Thyroid gland (tissue), 4 donors: ENCODE measurements around the gene NKX2-1. TPM values are rescaled to one million over a fixed set of nuclear protein-coding genes. Genes with fewer than 3 reads are reported as not detected.

Source experiments
- DNase-seq, 2 donors: peaks; one replicate each; pipeline ENCODE4 v3.0.0-alpha.2; 2019
- H3K27ac ChIP-seq, 3 donors: fragments of 200-600 bp; sonication (generic); 1 replicate in 2 of 3; 2 replicates in 1 of 3; pipeline ENCODE4 v1.5.1; 2016 to 2019; ENCODE audit warnings: mild to moderate bottlenecking in 1 of 3, moderate library complexity in 1 of 3
- H3K27me3 ChIP-seq: fragments of 200-600 bp; sonication (generic); one replicate; pipeline ENCODE4 v1.5.1; 2019
- H3K36me3 ChIP-seq, 2 donors: fragments of 200-600 bp; sonication (generic); one replicate each; pipeline ENCODE4 v1.5.1; 2016 to 2019
- H3K4me1 ChIP-seq, 2 donors: fragments of 200-600 bp; sonication (generic); one replicate each; pipeline ENCODE4 v1.5.1; 2017 to 2019
- H3K4me3 ChIP-seq, 3 donors: fragments of 200-600 bp; sonication (generic); replicated peaks in 1 of 3; 1 replicate in 2 of 3; 2 replicates in 1 of 3; pipeline ENCODE4 v1.5.1; 2016; ENCODE audit warnings: mild to moderate bottlenecking in 1 of 3
- H3K9me3 ChIP-seq: fragments of 200-600 bp; sonication (generic); one replicate; pipeline ENCODE4 v1.5.1; 2017
- CTCF ChIP-seq, 6 experiments: fragments of 200-600 bp in 3 of 6; fragments of 450-650 bp in 3 of 6; sonication (generic) in 3 of 6; IDR thresholded peaks; one replicate each; pipeline ENCODE4 v1.5.1; 2016 to 2019; ENCODE audit warnings: antibody characterized with exemption in 6 of 6, mild to moderate bottlenecking in 2 of 6, inconsistent platforms in 1 of 6, moderate library complexity in 1 of 6
- POLR2A ChIP-seq, 2 donors: fragments of 450-650 bp; IDR thresholded peaks; one replicate each; pipeline ENCODE4 v1.6.1; 2017; ENCODE audit warnings: antibody characterized with exemption in 2 of 2, mild to moderate bottlenecking in 2 of 2, moderate library complexity in 1 of 2
- WGBS, 2 donors: methylation state at CpG; one replicate each; pipeline ENCODE4 v1.1.5; 2017; 5-methylcytosine and 5-hydroxymethylcytosine counted together
- intact Hi-C: fragments of 100-400 bp; cut with DNase I; formaldehyde crosslinking; loops from one replicate; pipeline ENCODE4 v1.15.1; 2023
- total RNA-seq, 4 donors: library from RNA; depleted of rRNA; stranded (reverse); fragments of >200 nt; gene quantifications; one replicate each; pipeline ENCODE4 v1.2.3, GENCODE V29; 2016

NKX2-1 gene
- total RNA-seq, 4 donors from 2014 or later = 209 to 375 (median 310) TPM

GRCh38 chr14:36521598-36522345 is 1.7 kb upstream of the NKX2-1 start:
- Histone ChIP-seq H3K27me3 (no peaks in the 10 kb centered on the region), H3K4me3 (peak overlapping the region; percentile 75 to 81 (median 80)), H3K4me1 (peaks cover 25% of the 10 kb centered on the region in 2 donors), H3K27ac (peak overlapping the region; percentile 98 to 100 (median 99)), H3K9me3 (no peaks in the 10 kb centered on the region), H3K36me3 (peaks cover 21 to 24% of the 10 kb centered on the region in 2 donors)
- 3 to 4% methylated on average over 34 to 35 of the region's 35 CpGs for WGBS, 2 donors
- TF ChIP-seq CTCF (IDR thresholded peaks at IDR 0.05) (no peak), POLR2A (IDR thresholded peaks at IDR 0.05) (no peak)
- intact Hi-C loops = no loop called here
- DNase-seq = peak; percentile 59 to 62

GRCh38 chr14:36520601-36521525 is 831 bp upstream of the NKX2-1 start:
- peak; percentile 71 to 74 for DNase-seq
- H3K27me3 ChIP-seq = no peaks in the 10 kb centered on the region
- intact Hi-C loops = no loop called here
- H3K36me3 ChIP-seq = peaks cover 21 to 29% of the 10 kb centered on the region in 2 donors
- peaks cover 18 to 25% of the 10 kb centered on the region in 2 donors for H3K4me1 ChIP-seq
- H3K9me3 ChIP-seq = no peaks in the 10 kb centered on the region
- H3K4me3 ChIP-seq = peak overlapping the region; percentile 75 to 81 (median 80)
- peak overlapping the region; percentile 98 to 100 (median 99) for H3K27ac ChIP-seq
- TF ChIP-seq CTCF (IDR thresholded peaks at IDR 0.05) (peak in 3 of 6 experiments; percentile 20 to 30 (median 25)), POLR2A (IDR thresholded peaks at IDR 0.05) (peak in 1 of 2 donors; percentile 68)
- 1% methylated on average over 46 to 50 of the region's 63 CpGs for WGBS, 2 donors

GRCh38 chr14:36518586-36519430 is 1.2 kb downstream of the NKX2-1 start:
- WGBS, 2 donors = 1% methylated on average over 16 to 23 of the region's 79 CpGs
- intact Hi-C loops = loop anchor here (2.0 to 5.0 kb wide), 3 partner anchors 14 to 247 kb away; no protein-coding TSS in a partner anchor
- no peaks in the 10 kb centered on the region for H3K9me3 ChIP-seq
- H3K27ac ChIP-seq = peak overlapping the region; percentile 98 to 100 (median 99)
- no peak for TF ChIP-seq CTCF (IDR thresholded peaks at IDR 0.05)
- no peak for TF ChIP-seq POLR2A (IDR thresholded peaks at IDR 0.05)
- H3K36me3 ChIP-seq = peaks cover 21 to 29% of the 10 kb centered on the region in 2 donors
- H3K4me3 ChIP-seq = peak overlapping the region; percentile 53 to 87 (median 81)
- DNase-seq = no peak
- peaks cover 8 to 16% of the 10 kb centered on the region in 2 donors for H3K4me1 ChIP-seq
- H3K27me3 ChIP-seq = no peaks in the 10 kb centered on the region

DNA sequence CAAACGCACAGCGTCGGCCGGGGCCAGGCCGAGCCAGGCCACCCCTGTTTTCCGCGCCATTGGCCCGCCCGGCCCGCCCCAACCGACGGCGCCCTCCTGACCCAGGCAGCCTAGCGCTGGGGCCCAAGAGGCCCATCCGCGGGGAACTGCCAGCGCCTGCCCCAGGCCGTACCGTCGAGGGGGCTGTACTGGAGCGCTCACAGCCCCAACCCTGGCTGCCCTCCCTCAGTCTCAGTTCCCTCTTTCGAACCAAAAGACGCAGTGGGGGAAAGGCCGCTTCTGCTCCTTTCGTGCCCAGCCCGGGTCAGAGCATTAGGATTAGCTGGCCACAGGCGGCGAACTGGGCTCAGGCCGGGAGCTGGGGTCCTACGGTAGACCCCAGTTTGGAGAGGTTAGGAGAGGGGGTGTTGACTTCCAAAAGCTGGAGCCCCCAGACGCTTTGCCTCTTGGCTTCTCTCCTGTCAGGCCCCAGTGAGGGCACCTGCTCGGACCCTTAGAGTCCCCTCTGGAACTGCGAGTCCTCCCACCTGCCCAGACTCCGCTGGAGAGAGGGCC is 1.9 kb downstream of the NKX2-1 start:
- H3K4me1 ChIP-seq = peaks cover 5 to 9% of the 10 kb centered on the region in 2 donors
- H3K4me3 ChIP-seq = peak overlapping the region; percentile 53 to 87 (median 81)
- 0% methylated on average over 2 to 9 of the region's 34 CpGs for WGBS, 2 donors
- intact Hi-C loops = loop anchor here (2.0 to 5.0 kb wide), 3 partner anchors 13 to 246 kb away; no protein-coding TSS in a partner anchor
- H3K27ac ChIP-seq = peak overlapping the region; percentile 98 to 100 (median 99)
- no peaks in the 10 kb centered on the region for H3K9me3 ChIP-seq
- H3K27me3 ChIP-seq = no peaks in the 10 kb centered on the region
- peaks cover 21 to 29% of the 10 kb centered on the region in 2 donors for H3K36me3 ChIP-seq
- DNase-seq = peak in 1 of 2 donors; percentile 15
- TF ChIP-seq POLR2A (IDR thresholded peaks at IDR 0.05) = no peak
- no peak for TF ChIP-seq CTCF (IDR thresholded peaks at IDR 0.05)
